HepG2 (cell line): ENCODE results near the gene KNG1. TPM values are rescaled to one million over a fixed set of nuclear protein-coding genes. Genes with fewer than 3 reads are reported as not detected.
A peak's percentile ranks its signal among the peaks of the same experiment; 100 is the strongest.

Experiments
- ATF2 ChIP-seq: sonication (generic); formaldehyde crosslinking; IDR thresholded peaks from 2 replicates; pipeline ENCODE4 v1.4.0; 2020; ENCODE audit warnings: missing genetic modification reagents
- DNMT1 ChIP-seq: sonication (generic); formaldehyde crosslinking; IDR thresholded peaks from 2 replicates; pipeline ENCODE4 v1.5.1; 2020; ENCODE audit warnings: mild to moderate bottlenecking, missing genetic modification reagents
- HNRNPL ChIP-seq: fragments of 200-400 bp; formaldehyde crosslinking; IDR thresholded peaks from 2 replicates; pipeline ENCODE4 v1.6.1; 2017; ENCODE audit warnings: mild to moderate bottlenecking, low read depth, low read length
- JARID2 ChIP-seq: sonication (generic); formaldehyde crosslinking; IDR thresholded peaks from 2 replicates; pipeline ENCODE4 v1.8.1; 2023; ENCODE audit warnings: missing genetic modification reagents, inconsistent platforms; ENCODE audit not compliant: insufficient replicate concordance
- PBX3 ChIP-seq: sonication (generic); formaldehyde crosslinking; IDR thresholded peaks from 2 replicates; pipeline ENCODE4 v1.8.1; 2023; ENCODE audit warnings: missing genetic modification reagents, inconsistent platforms, borderline replicate concordance
- ZNF136 ChIP-seq: sonication (generic); formaldehyde crosslinking; IDR thresholded peaks from 2 replicates; pipeline ENCODE4 v1.8.1; 2022; ENCODE audit warnings: low read depth, mild to moderate bottlenecking, moderate library complexity, missing genetic modification reagents
- ZNF180 ChIP-seq: sonication (generic); formaldehyde crosslinking; IDR thresholded peaks from 2 replicates; pipeline ENCODE4 v1.4.0; 2020; ENCODE audit warnings: low read depth, missing genetic modification reagents, borderline replicate concordance
- ZNF33A ChIP-seq: sonication (generic); formaldehyde crosslinking; IDR thresholded peaks from 2 replicates; pipeline ENCODE4 v1.5.1; 2020; ENCODE audit warnings: missing genetic modification reagents, mild to moderate bottlenecking, moderate library complexity, borderline replicate concordance
- ZNF34 ChIP-seq: sonication (generic); formaldehyde crosslinking; IDR thresholded peaks from 2 replicates; pipeline ENCODE4 v1.4.0; 2020; ENCODE audit warnings: mild to moderate bottlenecking, missing genetic modification reagents, borderline replicate concordance
- ZNF414 ChIP-seq: sonication (generic); formaldehyde crosslinking; IDR thresholded peaks from 2 replicates; pipeline ENCODE4 v1.5.0; 2020; ENCODE audit warnings: missing genetic modification reagents
- ZNF562 ChIP-seq: sonication (generic); formaldehyde crosslinking; IDR thresholded peaks from 2 replicates; pipeline ENCODE4 v1.8.0; 2022; ENCODE audit warnings: missing genetic modification reagents, borderline replicate concordance
- ZNF674 ChIP-seq: sonication (generic); formaldehyde crosslinking; IDR thresholded peaks from 2 replicates; pipeline ENCODE4 v1.5.0; 2020; ENCODE audit warnings: low read depth, mild to moderate bottlenecking, missing genetic modification reagents
- ZSCAN29 ChIP-seq: sonication (generic); formaldehyde crosslinking; conservative IDR thresholded peaks from 2 replicates; pipeline ENCODE4 v1.4.0; 2020; ENCODE audit warnings: mild to moderate bottlenecking, missing genetic modification reagents
- polyA plus RNA-seq, 8 experiments: library from polyadenylated mRNA; depleted of rRNA in 3 of 8; stranded (reverse) in 7 of 8; unstranded in 1 of 8; fragments of >200 nt; fragmentation: Illumina TruSeq in 4 of 8; extraction: Trizol in 4 of 8; gene quantifications; 2 replicates each; pipeline versions ENCODE4 v1.2.1 to v1.2.3, GENCODE V29; 2011 to 2016; ENCODE audit warnings: low read depth in 4 of 8, missing spikeins in 1 of 8, mixed read lengths in 1 of 8; ENCODE audit not compliant: insufficient read depth in 1 of 8
- total RNA-seq, 5 experiments: library from RNA; depleted of rRNA; stranded (reverse); fragments of >200 nt; fragmentation: Illumina TruSeq; extraction: Trizol; gene quantifications; 2 replicates each; pipeline ENCODE4 v1.2.3, GENCODE V29; 2016; ENCODE audit warnings: low read depth in 1 of 5
- TF ChIP-seq, protein P1 (sequence below), 2 experiments: sonication (generic) in 1 of 2; formaldehyde crosslinking in 1 of 2; IDR thresholded peaks; 2 replicates each; pipeline versions ENCODE4 v1.4.0 to v1.6.1; 2016 to 2020; ENCODE audit warnings: borderline replicate concordance in 1 of 2, low read depth in 1 of 2, mild to moderate bottlenecking in 1 of 2, missing genetic modification reagents in 1 of 2
- TF ChIP-seq, protein P2 (sequence below): sonication (generic); formaldehyde crosslinking; IDR thresholded peaks from 2 replicates; pipeline ENCODE4 v1.8.0; 2022; ENCODE audit warnings: mild to moderate bottlenecking, missing genetic modification reagents, moderate library complexity
- TF ChIP-seq, protein P3 (sequence below): sonication (generic); formaldehyde crosslinking; IDR thresholded peaks from 2 replicates; pipeline ENCODE4 v1.4.0; 2020; ENCODE audit warnings: missing genetic modification reagents, borderline replicate concordance
- TF ChIP-seq, protein P4 (sequence below): sonication (generic); formaldehyde crosslinking; IDR thresholded peaks from 2 replicates; pipeline ENCODE4 v1.8.1; 2023; ENCODE audit warnings: missing genetic modification reagents, mild to moderate bottlenecking, borderline replicate concordance

Gene KNG1
- total and polyA plus RNA-seq, 2 of the 13 experiments (the other 11 are each of a cell fraction or from before 2014, with no cell fraction given): 6.5 to 7.0 TPM

DNA sequence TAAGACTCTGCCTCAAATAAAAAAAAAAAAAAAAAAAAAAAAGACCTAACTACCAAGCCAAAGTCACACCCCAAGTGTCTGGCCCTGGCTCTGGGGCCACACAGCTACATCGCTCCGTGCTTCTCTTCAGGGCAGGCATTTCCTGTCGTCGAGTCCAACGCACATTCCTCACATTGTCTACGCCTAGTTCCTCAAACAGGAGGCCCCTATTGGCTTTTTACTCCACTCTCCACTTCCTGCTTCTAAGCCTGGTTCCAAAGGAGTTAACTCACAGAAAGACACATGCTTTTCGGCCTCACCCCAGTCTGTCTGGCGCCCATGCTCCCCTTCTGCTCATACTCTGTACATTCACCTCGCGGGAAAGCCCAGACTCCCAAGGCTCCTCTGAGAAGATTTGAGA is 28.8 kb downstream of the KNG1 start (continued):
- TF ChIP-seq, protein P1, sequence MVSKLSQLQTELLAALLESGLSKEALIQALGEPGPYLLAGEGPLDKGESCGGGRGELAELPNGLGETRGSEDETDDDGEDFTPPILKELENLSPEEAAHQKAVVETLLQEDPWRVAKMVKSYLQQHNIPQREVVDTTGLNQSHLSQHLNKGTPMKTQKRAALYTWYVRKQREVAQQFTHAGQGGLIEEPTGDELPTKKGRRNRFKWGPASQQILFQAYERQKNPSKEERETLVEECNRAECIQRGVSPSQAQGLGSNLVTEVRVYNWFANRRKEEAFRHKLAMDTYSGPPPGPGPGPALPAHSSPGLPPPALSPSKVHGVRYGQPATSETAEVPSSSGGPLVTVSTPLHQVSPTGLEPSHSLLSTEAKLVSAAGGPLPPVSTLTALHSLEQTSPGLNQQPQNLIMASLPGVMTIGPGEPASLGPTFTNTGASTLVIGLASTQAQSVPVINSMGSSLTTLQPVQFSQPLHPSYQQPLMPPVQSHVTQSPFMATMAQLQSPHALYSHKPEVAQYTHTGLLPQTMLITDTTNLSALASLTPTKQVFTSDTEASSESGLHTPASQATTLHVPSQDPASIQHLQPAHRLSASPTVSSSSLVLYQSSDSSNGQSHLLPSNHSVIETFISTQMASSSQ (IDR thresholded peaks at IDR 0.05; ENCODE audit: low read depth): no peak
- TF ChIP-seq, protein P1 (CRISPR knock-in tag; IDR thresholded peaks at IDR 0.05; ENCODE audit: borderline replicate concordance): peak; percentile 42; the same call in 1 of the 2 replicates
- TF ChIP-seq ZNF674 (CRISPR knock-in tag) (no peak), ZNF33A (CRISPR knock-in tag) (no peak), ZSCAN29 (no peak), ZNF562 (CRISPR knock-in tag) (no peak), ZNF136 (CRISPR knock-in tag) (no peak), ZNF180 (no peak), PBX3 (no peak), ZNF34 (no peak), DNMT1 (no peak), HNRNPL (no peak), ZNF414 (CRISPR knock-in tag) (no peak), ATF2 (CRISPR knock-in tag) (no peak), JARID2 (CRISPR knock-in tag) (no peak)
- TF ChIP-seq, protein P2, sequence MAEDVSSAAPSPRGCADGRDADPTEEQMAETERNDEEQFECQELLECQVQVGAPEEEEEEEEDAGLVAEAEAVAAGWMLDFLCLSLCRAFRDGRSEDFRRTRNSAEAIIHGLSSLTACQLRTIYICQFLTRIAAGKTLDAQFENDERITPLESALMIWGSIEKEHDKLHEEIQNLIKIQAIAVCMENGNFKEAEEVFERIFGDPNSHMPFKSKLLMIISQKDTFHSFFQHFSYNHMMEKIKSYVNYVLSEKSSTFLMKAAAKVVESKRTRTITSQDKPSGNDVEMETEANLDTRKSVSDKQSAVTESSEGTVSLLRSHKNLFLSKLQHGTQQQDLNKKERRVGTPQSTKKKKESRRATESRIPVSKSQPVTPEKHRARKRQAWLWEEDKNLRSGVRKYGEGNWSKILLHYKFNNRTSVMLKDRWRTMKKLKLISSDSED: no peak
- TF ChIP-seq, protein P3, sequence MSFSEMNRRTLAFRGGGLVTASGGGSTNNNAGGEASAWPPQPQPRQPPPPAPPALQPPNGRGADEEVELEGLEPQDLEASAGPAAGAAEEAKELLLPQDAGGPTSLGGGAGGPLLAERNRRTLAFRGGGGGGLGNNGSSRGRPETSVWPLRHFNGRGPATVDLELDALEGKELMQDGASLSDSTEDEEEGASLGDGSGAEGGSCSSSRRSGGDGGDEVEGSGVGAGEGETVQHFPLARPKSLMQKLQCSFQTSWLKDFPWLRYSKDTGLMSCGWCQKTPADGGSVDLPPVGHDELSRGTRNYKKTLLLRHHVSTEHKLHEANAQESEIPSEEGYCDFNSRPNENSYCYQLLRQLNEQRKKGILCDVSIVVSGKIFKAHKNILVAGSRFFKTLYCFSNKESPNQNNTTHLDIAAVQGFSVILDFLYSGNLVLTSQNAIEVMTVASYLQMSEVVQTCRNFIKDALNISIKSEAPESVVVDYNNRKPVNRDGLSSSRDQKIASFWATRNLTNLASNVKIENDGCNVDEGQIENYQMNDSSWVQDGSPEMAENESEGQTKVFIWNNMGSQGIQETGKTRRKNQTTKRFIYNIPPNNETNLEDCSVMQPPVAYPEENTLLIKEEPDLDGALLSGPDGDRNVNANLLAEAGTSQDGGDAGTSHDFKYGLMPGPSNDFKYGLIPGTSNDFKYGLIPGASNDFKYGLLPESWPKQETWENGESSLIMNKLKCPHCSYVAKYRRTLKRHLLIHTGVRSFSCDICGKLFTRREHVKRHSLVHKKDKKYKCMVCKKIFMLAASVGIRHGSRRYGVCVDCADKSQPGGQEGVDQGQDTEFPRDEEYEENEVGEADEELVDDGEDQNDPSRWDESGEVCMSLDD (CRISPR knock-in tag): no peak
- TF ChIP-seq, protein P4, sequence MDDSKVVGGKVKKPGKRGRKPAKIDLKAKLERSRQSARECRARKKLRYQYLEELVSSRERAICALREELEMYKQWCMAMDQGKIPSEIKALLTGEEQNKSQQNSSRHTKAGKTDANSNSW (CRISPR knock-in tag): no peak
